HG02943 (cell line): ENCODE data around the gene EYS.

Source experiments
- ATAC-seq: cut with Tn5 transposase; IDR thresholded peaks from one replicate; pipeline ENCODE4 v1.9.1; 2021; ENCODE audit warnings: mild to moderate bottlenecking, low read depth, moderate library complexity; ENCODE audit not compliant: unreplicated experiment

Gene EYS

DNA sequence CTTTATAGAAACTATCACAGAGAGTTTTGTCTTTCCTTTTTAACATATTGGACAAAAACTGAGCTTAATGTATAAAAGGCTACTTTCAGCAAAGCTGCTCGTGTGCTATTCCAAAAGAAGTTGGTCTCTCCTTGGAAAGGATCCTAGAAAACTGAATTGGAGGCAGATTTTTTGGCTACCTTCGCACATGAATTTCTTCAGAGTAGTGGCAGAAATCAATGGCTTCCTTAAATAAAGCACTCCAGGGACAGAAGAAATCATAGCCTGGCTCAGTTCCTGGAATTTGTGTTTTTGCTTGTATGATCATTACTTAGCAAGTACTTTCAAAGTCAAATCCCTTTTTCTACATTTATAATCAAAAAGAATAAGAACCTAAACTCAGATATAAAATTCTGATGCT is 1291.1 kb downstream of the EYS start:
- no peak for ATAC-seq

DNA sequence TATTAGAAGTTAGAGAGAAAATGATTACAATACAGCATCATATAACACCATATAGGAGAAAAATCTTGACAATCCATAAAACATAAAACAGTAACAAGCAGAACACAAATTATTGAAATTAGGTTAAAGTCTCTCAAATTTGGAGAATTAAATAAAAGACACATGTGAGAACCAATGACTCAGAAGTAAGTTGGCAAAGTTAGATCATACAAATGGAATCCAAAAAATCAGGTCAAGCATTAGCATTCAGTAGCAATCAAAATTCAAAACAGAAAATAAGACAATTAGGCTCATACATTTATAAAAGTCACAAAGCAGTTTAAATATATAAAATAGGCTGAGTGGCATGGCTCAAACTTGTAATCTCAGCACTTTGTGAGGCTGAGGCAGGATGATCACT is 1295.8 kb downstream of the EYS start:
- ATAC-seq = no peak

DNA sequence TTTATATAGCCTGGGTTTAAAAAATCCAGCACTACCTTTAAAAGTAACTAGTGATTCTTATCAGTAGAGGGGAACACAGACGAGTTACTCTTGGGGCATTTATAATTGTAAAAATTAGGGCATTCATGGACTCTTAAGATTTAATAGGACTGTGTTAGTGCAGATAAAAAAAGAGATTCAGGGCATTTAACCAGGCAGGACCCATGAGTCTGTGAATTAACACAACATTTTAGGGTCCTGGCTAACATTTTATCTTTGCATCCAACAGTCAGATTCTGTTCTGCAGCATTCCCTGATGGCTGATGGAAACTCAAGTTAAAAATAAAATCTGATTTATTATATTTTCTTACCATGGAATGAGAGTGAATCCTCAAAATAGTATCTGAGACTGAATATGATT is 1297.1 kb downstream of the EYS start:
- ATAC-seq = no peak

DNA sequence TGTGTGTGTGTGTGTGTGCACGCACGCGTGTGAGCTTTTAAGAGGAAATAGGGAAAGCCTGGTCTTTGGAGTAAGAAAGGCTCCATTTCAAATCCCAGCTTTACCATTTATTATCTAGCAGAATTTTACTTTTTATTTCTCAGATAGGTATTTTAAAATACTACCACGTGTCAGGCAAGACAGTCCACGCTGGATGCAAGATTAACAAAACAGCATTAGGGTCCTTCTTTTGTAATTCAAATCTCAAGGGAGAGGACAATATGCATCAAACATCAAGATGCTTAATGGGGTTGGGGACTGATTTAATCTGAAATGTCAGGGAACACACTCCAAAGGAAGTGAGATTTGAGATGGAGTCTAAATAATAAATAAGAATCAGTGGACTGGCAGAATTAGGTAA is 1302.6 kb downstream of the EYS start:
- no peak for ATAC-seq

DNA sequence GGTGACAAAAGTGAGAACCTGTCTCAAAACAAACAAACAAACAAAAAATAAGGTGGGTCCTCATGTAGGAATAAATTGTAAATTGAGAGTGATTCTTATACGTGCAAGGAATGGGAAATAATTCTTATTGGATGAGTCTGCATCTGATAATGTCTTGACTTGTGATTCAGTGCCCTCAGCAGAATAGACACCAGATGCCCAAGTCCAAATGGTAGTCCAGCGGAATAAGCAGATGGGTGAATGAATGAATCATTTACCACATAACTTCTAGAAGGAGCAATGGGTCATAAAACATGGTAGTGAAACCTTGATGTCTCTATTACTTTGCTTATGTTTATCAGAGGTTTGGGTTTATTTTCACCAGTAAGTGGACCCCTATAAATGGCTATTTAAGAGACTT is 1323.7 kb downstream of the EYS start:
- ATAC-seq = no peak

DNA sequence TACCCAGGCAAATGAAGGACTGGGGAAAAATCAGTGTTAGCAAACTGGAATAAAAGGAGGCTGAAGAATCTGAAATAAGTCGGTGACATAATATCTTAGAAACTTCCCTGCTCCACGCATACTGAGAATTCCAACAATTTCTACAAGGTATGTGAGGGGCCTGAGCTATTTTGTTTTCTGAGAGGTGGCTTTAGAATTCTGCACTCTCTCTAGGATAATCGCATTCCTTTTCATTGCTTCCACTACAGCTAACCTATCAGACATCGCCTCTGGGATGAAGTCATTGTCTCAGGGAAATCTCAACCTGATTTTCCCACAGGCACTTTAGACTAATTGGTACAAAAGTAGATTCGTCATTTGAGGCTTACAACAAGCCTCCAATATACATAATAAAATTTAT is 1330.6 kb downstream of the EYS start:
- no peak for ATAC-seq

DNA sequence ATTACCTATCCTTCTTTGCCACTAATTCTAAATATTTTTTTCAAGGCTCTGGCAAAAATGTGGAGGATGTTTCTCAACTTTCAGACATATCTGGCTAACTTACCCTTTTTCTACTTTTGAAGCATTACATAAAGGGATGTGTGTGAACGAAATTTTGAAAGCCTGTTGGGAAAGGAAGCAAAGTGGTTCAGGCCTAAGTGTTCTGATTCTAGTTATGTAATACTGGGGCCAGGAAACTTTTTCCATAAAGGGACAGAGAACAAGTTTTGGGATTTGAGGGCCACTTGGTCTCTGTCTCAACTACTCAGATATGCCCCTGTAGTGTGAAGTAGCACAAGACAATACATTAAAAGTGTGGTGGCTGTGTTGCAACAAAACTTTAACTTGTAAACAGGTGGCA is 1349.6 kb downstream of the EYS start:
- no peak for ATAC-seq

DNA sequence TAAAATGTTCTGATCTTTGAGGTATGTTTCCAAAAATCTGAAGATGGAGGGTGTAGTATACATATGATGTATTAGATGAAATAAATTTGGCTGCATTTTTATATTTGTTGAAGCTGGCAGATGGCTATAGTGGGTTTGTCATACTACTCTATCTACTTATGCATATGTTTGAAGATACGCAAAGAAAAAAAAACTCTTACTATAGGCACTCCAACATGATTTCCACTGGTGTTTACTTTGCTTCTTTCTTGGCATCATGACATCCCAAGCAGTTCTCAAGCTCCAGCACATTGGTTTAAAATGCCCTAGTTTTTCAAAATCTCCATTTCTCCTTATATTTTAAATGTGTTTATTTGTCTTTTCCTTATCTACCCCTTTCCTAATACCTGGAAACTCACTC is 1359.6 kb downstream of the EYS start:
- no peak for ATAC-seq

DNA sequence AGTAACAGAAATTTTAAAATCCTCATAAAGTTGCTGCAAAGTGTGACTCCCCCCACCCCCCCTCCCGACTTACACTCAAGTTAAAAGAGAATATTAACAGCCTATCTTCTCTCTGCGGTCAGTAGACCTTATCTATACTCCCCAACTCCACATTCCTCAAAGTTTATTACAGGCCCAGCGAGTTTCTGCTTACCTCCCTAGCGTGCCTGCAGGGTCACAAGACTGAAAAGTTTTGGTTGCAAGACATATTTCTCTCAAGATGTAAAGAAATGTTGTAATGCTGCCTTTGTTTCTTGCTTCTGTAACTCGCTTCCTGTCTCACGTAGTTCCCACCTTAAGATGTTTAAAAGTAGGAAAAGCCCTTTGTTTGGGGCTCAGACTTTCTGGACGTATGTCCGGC is 1371.8 kb downstream of the EYS start:
- no peak for ATAC-seq

DNA sequence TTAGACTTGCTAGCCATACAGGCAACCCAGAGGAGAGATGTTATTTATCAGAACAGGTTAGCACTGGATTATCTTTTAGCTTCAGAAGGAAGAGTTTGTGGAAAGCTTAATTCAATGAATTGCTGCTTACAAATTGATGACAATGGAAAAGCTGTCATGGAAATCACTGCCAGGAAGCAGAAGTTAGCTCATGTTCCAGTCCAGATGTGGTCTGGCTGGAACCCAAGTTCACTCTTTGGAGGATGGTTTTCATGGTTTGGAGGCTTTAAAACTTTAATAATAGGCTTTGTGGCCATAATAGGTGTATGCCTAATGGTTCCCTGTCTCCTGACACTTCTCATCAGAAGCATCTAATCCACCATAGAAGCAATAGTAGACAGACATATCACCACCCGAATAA is 1372.4 kb downstream of the EYS start:
- ATAC-seq = no peak

DNA sequence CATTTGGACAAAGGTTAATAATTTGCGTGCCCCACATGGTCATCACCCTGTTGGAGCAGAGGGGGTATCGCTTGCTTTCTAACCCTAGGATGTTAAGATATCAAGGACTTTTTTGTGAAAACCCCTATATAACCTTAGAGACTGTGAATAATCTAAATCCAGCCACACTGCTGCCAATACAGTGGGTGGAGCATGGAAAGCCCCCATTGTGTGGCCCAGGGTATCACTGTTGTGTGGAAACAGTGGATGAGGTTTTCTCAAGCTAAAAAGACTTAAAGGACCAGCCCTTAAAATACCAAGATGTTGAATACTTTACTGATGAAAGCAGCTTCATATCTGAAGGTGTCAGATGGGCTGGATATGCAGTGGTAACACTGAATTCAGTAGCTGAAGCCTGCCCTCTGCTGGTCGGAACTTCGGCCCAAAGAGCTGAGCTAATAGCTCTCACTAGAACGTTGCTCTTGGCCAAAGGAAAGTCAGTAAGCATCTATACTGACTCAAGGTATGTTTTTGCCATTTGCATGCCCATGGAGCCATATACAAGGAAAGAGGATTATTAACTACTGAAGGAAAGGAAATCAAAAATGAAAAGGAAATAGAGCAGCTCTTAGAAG is 1376.2 kb downstream of the EYS start:
- ATAC-seq = no peak

DNA sequence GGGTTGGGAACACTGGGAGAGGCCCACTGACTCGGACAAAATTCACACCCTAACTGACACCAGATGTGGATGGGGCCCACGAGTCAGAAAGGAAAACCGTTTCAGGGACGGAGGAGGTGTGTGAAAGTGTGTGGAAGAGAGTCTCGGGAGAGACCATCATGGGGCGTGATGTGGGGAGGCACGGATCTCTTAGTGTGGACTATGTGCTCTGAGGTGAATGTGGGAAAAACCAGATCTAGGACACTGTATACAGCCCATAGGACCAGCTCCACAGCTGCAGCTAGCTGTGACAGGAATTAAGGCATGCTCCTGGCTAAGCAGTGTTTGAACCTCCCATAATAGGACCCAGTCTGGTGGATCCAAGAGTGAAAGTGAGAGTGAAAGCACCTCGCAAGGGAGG is 1380.1 kb downstream of the EYS start:
- ATAC-seq = no peak

DNA sequence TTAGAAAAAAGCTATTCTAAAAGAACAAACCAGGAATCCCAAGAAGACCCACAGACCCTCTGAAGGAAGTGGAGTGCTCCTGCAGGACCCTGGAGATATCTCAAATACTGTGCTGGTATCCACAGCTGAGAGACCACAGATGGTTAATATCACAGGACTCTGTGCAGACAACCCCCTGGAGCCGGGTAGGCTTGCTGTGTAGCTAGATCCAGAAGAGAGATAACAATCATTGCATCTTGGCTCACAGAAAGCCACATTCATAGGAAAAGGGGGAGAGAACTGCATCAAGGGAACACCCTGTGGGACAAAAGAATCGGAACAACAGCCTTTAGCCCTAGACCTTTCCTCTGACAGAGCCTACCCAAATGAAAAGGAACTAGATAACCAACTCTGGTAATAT is 1381.9 kb downstream of the EYS start:
- no peak for ATAC-seq

DNA sequence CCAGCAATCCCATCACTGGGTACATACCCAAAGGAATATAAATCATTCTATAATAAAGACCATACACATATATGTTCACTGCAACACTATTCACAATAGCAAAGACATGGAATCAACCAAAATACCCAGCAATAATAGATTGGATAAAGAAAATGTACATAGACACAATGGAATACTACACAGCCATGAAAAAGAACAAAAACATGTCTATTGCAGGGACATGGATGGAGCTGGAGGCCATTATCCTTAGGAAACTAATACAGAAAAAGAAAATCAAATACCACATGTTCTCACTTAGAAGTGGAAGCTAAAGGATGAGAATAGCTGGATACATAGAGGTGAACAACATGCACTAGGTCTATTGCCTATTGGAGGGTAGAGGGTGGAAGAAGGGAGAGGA is 1396.8 kb downstream of the EYS start:
- no peak for ATAC-seq

DNA sequence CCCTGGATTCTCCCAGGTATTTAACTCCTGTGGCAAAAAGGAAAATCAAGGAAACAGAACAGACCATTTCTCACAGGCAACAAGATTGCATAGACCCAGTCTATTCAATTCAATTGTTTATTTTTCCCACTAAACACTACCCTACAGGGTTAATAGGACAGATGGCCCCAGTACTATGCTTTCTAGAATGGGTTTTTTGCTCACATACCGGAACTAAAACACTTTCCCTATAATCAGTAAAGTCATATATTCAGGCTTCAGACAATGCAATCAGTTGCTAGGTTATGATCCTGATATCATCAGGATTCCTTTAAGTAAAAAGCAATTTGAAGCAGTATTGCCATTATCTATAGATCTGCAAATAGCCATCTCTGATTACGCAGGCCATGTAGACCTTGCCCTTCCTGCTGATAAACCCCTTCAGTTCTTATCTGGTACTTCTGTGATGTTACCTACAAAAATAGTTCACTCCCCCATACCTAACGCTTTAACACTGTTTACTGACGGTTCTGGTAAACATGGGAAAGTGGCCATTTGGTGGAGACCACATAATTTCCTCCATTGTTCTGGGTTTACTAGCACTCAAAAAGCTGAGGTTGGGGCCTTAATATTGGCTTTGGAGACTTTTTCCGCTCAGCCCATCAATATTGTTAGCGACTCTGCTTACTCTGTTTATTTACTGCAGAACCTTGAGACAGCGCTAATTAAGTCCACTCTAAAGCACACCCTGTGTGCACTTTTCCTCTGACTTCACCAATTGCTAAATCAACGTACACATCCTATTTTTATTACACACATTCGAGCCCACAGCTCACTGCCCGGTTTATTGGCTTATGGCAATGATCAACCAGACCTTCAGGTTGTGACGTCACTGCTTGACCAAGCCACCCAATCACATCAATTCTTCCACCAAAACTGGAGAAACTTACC is 1405.5 kb downstream of the EYS start:
- ATAC-seq = no peak

DNA sequence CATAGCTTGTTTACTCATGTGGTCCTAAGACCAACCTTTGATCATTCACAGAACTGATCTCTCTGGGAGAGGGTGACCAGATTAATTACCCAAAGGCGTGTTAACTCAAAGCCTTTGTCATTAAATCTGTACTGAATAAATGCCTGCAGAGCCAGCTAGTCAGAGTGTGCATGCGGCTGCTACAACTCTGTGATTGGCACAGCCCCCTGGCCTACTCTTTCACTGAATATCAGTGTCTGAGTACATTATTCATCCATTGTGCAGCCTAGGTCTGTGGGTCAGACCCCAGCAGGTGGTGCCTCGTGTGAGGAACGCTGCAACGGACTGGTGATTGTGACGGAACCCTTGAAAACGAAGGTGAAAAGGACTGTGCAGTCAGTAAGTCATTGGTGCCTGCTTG is 1407.8 kb downstream of the EYS start:
- no peak for ATAC-seq

DNA sequence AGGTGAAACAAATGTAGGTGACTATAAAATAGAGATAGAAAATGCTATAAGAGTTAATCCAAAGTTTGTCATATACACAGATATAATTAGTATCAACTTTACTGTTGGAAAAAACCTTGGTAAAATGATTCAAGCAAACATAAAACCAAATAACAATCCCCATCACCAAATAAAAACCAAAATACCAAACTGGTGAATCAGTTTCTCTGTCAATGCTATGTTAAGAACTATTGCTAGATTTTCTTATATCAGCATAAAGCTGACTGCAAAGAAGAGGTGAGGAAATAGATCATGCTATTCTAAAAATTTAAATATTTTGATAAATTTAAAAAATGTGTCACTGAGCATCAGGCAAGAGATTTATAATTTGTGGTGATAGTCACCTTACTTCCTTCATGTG is 1413.0 kb downstream of the EYS start:
- ATAC-seq = no peak

DNA sequence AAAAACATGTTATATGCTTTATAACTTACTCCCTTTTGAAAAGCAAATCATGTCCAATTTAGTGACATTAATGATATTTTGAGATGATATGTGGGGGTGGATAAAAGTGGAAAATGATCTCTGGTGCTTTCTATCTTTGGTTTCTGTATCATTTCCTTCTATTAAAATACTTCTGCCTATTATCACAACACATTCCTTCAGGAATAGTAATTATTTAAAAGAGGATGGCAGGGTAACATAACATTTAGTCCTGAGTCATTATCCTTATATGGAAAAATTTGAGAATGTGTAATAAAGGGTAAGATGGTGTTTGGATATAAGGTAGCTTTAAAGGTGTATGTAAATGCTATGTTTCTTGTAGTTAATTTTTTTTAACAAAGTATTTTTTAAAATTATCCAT is 1413.7 kb downstream of the EYS start:
- ATAC-seq = no peak

DNA sequence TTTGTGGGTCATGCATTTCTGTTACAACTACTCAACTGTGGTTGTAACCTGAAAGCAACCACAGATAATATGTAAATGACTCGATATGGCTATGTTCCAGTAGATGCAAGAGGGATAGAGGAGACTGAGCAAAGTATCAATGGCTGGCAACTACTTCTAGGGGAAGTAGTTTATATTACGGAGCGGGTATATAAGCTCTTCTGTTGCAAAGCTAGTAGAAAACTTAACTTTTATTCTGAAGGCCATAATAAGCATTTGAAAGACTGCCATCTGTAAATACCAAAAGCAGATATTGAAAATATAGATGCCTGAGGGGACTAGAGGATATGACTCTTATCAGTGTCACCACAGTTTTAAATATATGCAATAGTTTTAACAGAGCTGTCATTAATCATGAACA is 1416.2 kb downstream of the EYS start:
- ATAC-seq = no peak

DNA sequence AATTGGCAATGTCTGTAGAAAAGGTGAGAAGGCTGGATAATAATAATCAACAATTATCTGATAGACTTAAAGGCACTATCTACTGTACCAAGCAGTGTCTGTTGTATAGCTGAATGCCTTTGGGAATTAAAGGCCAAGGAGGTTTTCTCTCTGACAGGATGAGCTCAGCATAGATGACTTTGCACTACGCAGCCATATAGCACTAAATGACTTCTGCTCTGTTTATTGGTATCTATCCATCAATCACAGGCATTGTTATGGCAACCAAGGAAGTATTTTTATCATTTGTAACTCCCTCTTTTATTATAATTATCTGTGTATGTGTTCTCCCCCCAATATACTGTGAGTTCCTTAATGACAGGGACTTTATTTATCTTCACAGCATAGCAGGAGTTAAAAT is 1417.1 kb downstream of the EYS start:
- no peak for ATAC-seq

DNA sequence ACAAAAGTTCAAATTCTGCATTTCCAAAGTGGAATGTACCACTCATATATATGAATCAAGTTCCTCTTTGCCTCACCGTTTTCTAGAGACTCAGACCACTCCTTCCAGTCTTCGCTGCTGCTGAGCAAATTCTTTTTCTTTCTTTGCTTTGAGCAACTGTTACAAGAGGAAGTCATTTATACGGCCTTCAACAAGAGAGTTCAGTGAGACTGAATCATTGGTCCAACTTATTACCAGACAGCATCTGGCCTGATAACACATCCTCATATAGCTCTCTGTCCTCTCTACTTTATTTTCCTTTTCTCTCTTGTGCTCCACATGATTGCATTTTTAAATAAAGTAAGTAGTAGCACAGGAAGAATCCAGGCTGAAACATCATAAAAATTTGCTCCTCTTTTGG is 1418.7 kb downstream of the EYS start:
- no peak for ATAC-seq

DNA sequence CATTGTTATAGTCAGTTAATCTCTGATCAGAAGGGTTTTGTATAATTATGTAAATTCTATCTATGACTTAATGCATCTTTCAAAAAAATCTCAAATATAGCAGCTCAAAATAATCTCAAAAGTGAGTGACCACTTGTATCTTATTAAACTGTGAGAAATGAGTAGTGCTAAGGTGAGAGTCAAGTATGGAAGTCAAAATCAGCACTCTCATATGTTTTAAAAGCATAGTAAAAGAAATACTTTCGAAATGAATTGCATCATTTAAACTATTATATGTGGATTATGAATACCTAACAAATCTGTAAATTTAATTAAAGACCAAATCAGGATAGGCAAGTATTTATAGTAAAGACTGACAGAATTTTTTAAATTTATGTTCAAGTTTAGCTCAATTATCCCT is 1425.9 kb downstream of the EYS start:
- ATAC-seq = no peak
